CD4-positive, alpha-beta T cell treated with Interleukin-15 for 4 hours (primary cell): ENCODE data around the gene RABGGTB.
"Not testable (repeated sequence)": the region's sequence is repeated elsewhere in the genome, so short reads cannot be mapped to it uniquely, and the experiment has no call there.

Experiments used
- DNase-seq: peaks from one replicate; pipeline ENCODE4 v3.0.0-alpha.2; 2020; ENCODE audit warnings: low spot score

RABGGTB gene

GRCh38 chr1:75795703-75796193 lies 9.7 kb downstream of the RABGGTB start:
- DNase-seq: no peak

GRCh38 chr1:75796376-75797272 lies 10.6 kb downstream of the RABGGTB start, which contains the start of gene MSH4:
Gene MSH4, plus strand, starts transcription at chr1:75796882. Its CDS starts 104 bp downstream, at chr1:75796986.
- DNase-seq: no peak

- DNase-seq: no peak
Observed at GRCh38 chr1:75797273-75797588, 11.2 kb downstream of the RABGGTB start.

- no peak for DNase-seq
Observed at GRCh38 chr1:75797606-75798216, 11.7 kb downstream of the RABGGTB start.

GRCh38 chr1:75801480-75801879 lies 15.4 kb downstream of the RABGGTB start:
- not testable (repeated sequence) for DNase-seq

- DNase-seq: no peak
Observed at GRCh38 chr1:75808921-75809320, 22.9 kb downstream of the RABGGTB start.

GRCh38 chr1:75810113-75810512 lies 24.1 kb downstream of the RABGGTB start:
- not testable (repeated sequence) for DNase-seq

GRCh38 chr1:75811211-75811981 lies 25.3 kb downstream of the RABGGTB start:
- DNase-seq: no peak

- DNase-seq: no peak
Observed at GRCh38 chr1:75812065-75812464, 26.0 kb downstream of the RABGGTB start.

- DNase-seq: not testable (repeated sequence)
Observed at GRCh38 chr1:75823596-75823995, 37.5 kb downstream of the RABGGTB start.

- no peak for DNase-seq
Observed at GRCh38 chr1:75836528-75837100, 50.6 kb downstream of the RABGGTB start.

- DNase-seq: no peak
Observed at GRCh38 chr1:75838079-75838478, 52.0 kb downstream of the RABGGTB start.

- DNase-seq: no peak
Observed at GRCh38 chr1:75841421-75841820, 55.4 kb downstream of the RABGGTB start.
